CD4-positive, alpha-beta memory T cell (primary cell): Measurements from ENCODE around the gene SLC16A7. TPM values are rescaled to one million over a fixed set of nuclear protein-coding genes. Genes with fewer than 3 reads are reported as not detected.
"Not testable (repeated sequence)": the region's sequence is repeated elsewhere in the genome, so short reads cannot be mapped to it uniquely, and the experiment has no call there.

Experiments
- CTCF ChIA-PET: fragments of 350-600 bp; sonication (Branson Sonifier 250); formaldehyde crosslinking; loops from one replicate; lab custom pipeline; 2021; ENCODE audit warnings: inconsistent platforms; ENCODE audit not compliant: partially characterized antibody; lab: Charles Lee
- POLR2A ChIA-PET: fragments of 350-600 bp; sonication (Branson Sonifier 250); formaldehyde crosslinking; loops from one replicate; lab custom pipeline; 2021; ENCODE audit not compliant: partially characterized antibody; lab: Charles Lee
- DNase-seq, 5 donors: peaks; one replicate each; pipeline versions ENCODE4 v3.0.0 to v3.0.0-alpha.2; 2020 to 2022; ENCODE audit warnings: mixed read lengths in 1 of 5
- H3K27ac ChIP-seq: one replicate; pipeline ENCODE4 v1.7.0; 2013; ENCODE audit warnings: low read depth, low read length
- H3K27me3 ChIP-seq: 2 replicates; pipeline ENCODE4 v1.7.0; 2013; ENCODE audit warnings: mild to moderate bottlenecking, low read length, moderate library complexity; ENCODE audit not compliant: insufficient read depth
- H3K36me3 ChIP-seq: 2 replicates; pipeline ENCODE4 v1.7.0; 2013; ENCODE audit warnings: mild to moderate bottlenecking, low read length, moderate library complexity; ENCODE audit not compliant: insufficient read depth
- H3K4me1 ChIP-seq: 2 replicates; pipeline ENCODE4 v1.7.0; 2013; ENCODE audit warnings: mild to moderate bottlenecking, low read length, moderate library complexity; ENCODE audit not compliant: insufficient read depth
- H3K4me3 ChIP-seq, 2 donors: one replicate each; pipeline ENCODE4 v1.7.0; 2013; ENCODE audit warnings: low read length in 2 of 2, mild to moderate bottlenecking in 1 of 2
- H3K9me3 ChIP-seq, 2 donors: one replicate each; pipeline ENCODE4 v1.7.0; 2013; ENCODE audit warnings: low read length in 2 of 2, control low read depth in 1 of 2; ENCODE audit not compliant: control insufficient read depth in 1 of 2
- H3K27ac Mint-ChIP-seq, 7 donors: one replicate each; pipeline ENCODE4 v1.8.0; 2020 to 2021; ENCODE audit warnings: mixed read lengths in 7 of 7, mild to moderate bottlenecking in 6 of 7, inconsistent platforms in 3 of 7, moderate library complexity in 3 of 7
- H3K27me3 Mint-ChIP-seq, 2 donors: one replicate each; pipeline ENCODE4 v1.8.0; 2020 to 2021; ENCODE audit warnings: mixed read lengths in 2 of 2
- H3K36me3 Mint-ChIP-seq, 2 donors: one replicate each; pipeline ENCODE4 v1.8.0; 2020 to 2021; ENCODE audit warnings: mixed read lengths in 2 of 2, inconsistent platforms in 1 of 2, mild to moderate bottlenecking in 1 of 2
- H3K4me1 Mint-ChIP-seq, 4 donors: one replicate each; pipeline ENCODE4 v1.8.0; 2020 to 2021; ENCODE audit warnings: mixed read lengths in 4 of 4, mild to moderate bottlenecking in 1 of 4
- H3K4me3 Mint-ChIP-seq, 8 donors: one replicate each; pipeline ENCODE4 v1.8.0; 2020 to 2021; ENCODE audit warnings: mixed read lengths in 8 of 8, mild to moderate bottlenecking in 7 of 8, moderate library complexity in 6 of 8, inconsistent platforms in 3 of 8
- H3K9me3 Mint-ChIP-seq, 8 donors: one replicate each; pipeline ENCODE4 v1.8.0; 2020 to 2021; ENCODE audit warnings: mixed read lengths in 8 of 8, mild to moderate bottlenecking in 5 of 8, inconsistent platforms in 3 of 8, moderate library complexity in 1 of 8
- intact Hi-C: fragments of 100-400 bp; cut with micrococcal nuclease; formaldehyde crosslinking; loops from one replicate; pipeline ENCODE4 v1.15.1; 2023
- polyA plus RNA-seq, 2 donors: library from polyadenylated mRNA; unstranded; fragments of 300-500 nt; fragmentation: Illumina TruSeq; gene quantifications; one replicate each; pipeline ENCODE4 v1.2.3, GENCODE V29; 2021
- total RNA-seq, 2 experiments: library from RNA; stranded (reverse); gene quantifications; one replicate each; pipeline ENCODE4 v1.2.3, GENCODE V29; 2021

The SLC16A7 gene
- total and polyA plus RNA-seq, 4 experiments from 2014 or later: 20.3 to 52.9 (median 37.7) TPM

GRCh38 chr12:59595565-59595882 is 305 bp upstream of the SLC16A7 start:
- ChIA-PET CTCF (interaction anchor here (0.7 to 1.8 kb wide), 5 partner anchors 11 to 212 kb away, joined by 3 to 5 read pairs (median 4); no protein-coding TSS in a partner anchor), POLR2A (interaction anchor here (0.9 to 2.8 kb wide), 7 partner anchors 9 to 150 kb away, joined by 3 to 20 read pairs (median 5); no protein-coding TSS in a partner anchor)
- DNase-seq: no peak

GRCh38 chr12:59597385-59597781 is 1.6 kb downstream of the SLC16A7 start:
- ChIA-PET CTCF (interaction anchor here (0.6 to 1.3 kb wide), 3 partner anchors 12 to 212 kb away, joined by 3 to 4 read pairs (median 3); no protein-coding TSS in a partner anchor), POLR2A (interaction anchor here (1.0 to 2.8 kb wide), 2 partner anchors 13 to 19 kb away, joined by 4 to 20 read pairs; no protein-coding TSS in a partner anchor)

More at GRCh38 chr12:59595565-59595882, 305 bp upstream of the SLC16A7 start:
- peaks cover 32 to 57% (median 46%) of the 10 kb centered on the region in 4 donors for H3K4me1 Mint-ChIP-seq
- H3K9me3 Mint-ChIP-seq: no peaks in the 10 kb centered on the region
- H3K27me3 Mint-ChIP-seq: no peaks in the 10 kb centered on the region
- no peaks in the 10 kb centered on the region for H3K9me3 ChIP-seq
- peak overlapping the region; percentile 90 to 99 (median 97) for H3K27ac Mint-ChIP-seq
- peaks cover 0 to 21% of the 10 kb centered on the region in 2 donors for H3K36me3 Mint-ChIP-seq
- intact Hi-C loops: loop anchor here (1.0 to 10.0 kb wide), 4 partner anchors 17 to 1651 kb away; partner anchors contain the start of gene ATP23
- H3K36me3 ChIP-seq: no peaks in the 10 kb centered on the region
- peaks cover 44% of the 10 kb centered on the region for H3K4me1 ChIP-seq
- peak overlapping the region; percentile 90 to 97 (median 96) for H3K4me3 Mint-ChIP-seq
- peak overlapping the region; percentile 83 to 90 for H3K4me3 ChIP-seq
- no peaks in the 10 kb centered on the region for H3K27me3 ChIP-seq
- H3K27ac ChIP-seq: peak overlapping the region; percentile 75

GRCh38 chr12:59600171-59600570 is 4.3 kb downstream of the SLC16A7 start:
- Mint-ChIP-seq H3K27me3 (no peaks in the 10 kb centered on the region), H3K4me1 (peaks cover 47 to 77% (median 65%) of the 10 kb centered on the region in 4 donors), H3K4me3 (no peak overlapping the region), H3K27ac (peak overlapping the region in 1 of 7 donors; percentile 43), H3K36me3 (peaks cover 11 to 38% of the 10 kb centered on the region in 2 donors), H3K9me3 (no peaks in the 10 kb centered on the region)
- Histone ChIP-seq H3K9me3 (no peaks in the 10 kb centered on the region), H3K4me1 (peaks cover 38% of the 10 kb centered on the region), H3K4me3 (no peak overlapping the region), H3K36me3 (no peaks in the 10 kb centered on the region), H3K27me3 (no peaks in the 10 kb centered on the region), H3K27ac (no peak overlapping the region)
- ChIA-PET CTCF (no interaction called here), POLR2A (no interaction called here)
- DNase-seq: no peak
- intact Hi-C loops: no loop called here

More at GRCh38 chr12:59597385-59597781, 1.6 kb downstream of the SLC16A7 start:
- H3K27me3 Mint-ChIP-seq: no peaks in the 10 kb centered on the region
- peak overlapping the region; percentile 95 to 99 (median 98) for H3K27ac Mint-ChIP-seq
- peaks cover 47% of the 10 kb centered on the region for H3K4me1 ChIP-seq
- H3K4me1 Mint-ChIP-seq: peaks cover 40 to 69% (median 58%) of the 10 kb centered on the region in 4 donors
- peak; percentile 47 to 87 (median 54) for DNase-seq
- no peaks in the 10 kb centered on the region for H3K9me3 Mint-ChIP-seq
- peak overlapping the region; percentile 90 to 97 (median 96) for H3K4me3 Mint-ChIP-seq
- no peaks in the 10 kb centered on the region for H3K9me3 ChIP-seq
- peaks cover 0 to 27% of the 10 kb centered on the region in 2 donors for H3K36me3 Mint-ChIP-seq
- H3K4me3 ChIP-seq: peak overlapping the region; percentile 49 to 83
- H3K27me3 ChIP-seq: no peaks in the 10 kb centered on the region
- no peaks in the 10 kb centered on the region for H3K36me3 ChIP-seq
- intact Hi-C loops: loop anchor here (5.0 to 10.0 kb wide), 3 partner anchors 150 to 1653 kb away; partner anchors contain the start of gene ATP23
- H3K27ac ChIP-seq: peak overlapping the region; percentile 75

GRCh38 chr12:59603754-59604153 is 7.9 kb downstream of the SLC16A7 start:
- intact Hi-C loops: no loop called here
- no peaks in the 10 kb centered on the region for H3K36me3 ChIP-seq
- H3K4me1 Mint-ChIP-seq: peaks cover 43 to 67% (median 45%) of the 10 kb centered on the region in 4 donors
- no peak overlapping the region for H3K4me3 Mint-ChIP-seq
- peaks cover 17% of the 10 kb centered on the region for H3K4me1 ChIP-seq
- no peaks in the 10 kb centered on the region for H3K9me3 Mint-ChIP-seq
- POLR2A ChIA-PET: no interaction called here
- H3K9me3 ChIP-seq: no peaks in the 10 kb centered on the region
- H3K27ac ChIP-seq: no peak overlapping the region
- DNase-seq: no peak
- peaks cover 32 to 34% of the 10 kb centered on the region in 2 donors for H3K36me3 Mint-ChIP-seq
- no peak overlapping the region for H3K27ac Mint-ChIP-seq
- H3K27me3 ChIP-seq: no peaks in the 10 kb centered on the region
- CTCF ChIA-PET: no interaction called here
- H3K4me3 ChIP-seq: no peak overlapping the region
- no peaks in the 10 kb centered on the region for H3K27me3 Mint-ChIP-seq

- H3K27ac ChIP-seq, H3K4me3 ChIP-seq, H3K4me1 ChIP-seq, H3K4me3 Mint-ChIP-seq, H3K27me3 ChIP-seq, intact Hi-C loops, CTCF ChIA-PET, H3K27me3 Mint-ChIP-seq, POLR2A ChIA-PET, DNase-seq, H3K36me3 ChIP-seq, H3K27ac Mint-ChIP-seq: not testable (repeated sequence)
- peaks cover 0 to 30% (median 19%) of the 10 kb centered on the region in 8 donors for H3K9me3 Mint-ChIP-seq
- H3K36me3 Mint-ChIP-seq: peaks cover 41 to 52% of the 10 kb centered on the region in 2 donors
- H3K9me3 ChIP-seq: peaks cover 0 to 24% of the 10 kb centered on the region in 2 donors
- peaks cover 11 to 16% (median 12%) of the 10 kb centered on the region in 4 donors for H3K4me1 Mint-ChIP-seq
These were observed 17.1 kb downstream of the SLC16A7 start for GRCh38 chr12:59612823-59613434.

- Histone ChIP-seq H3K9me3 (peaks cover 0 to 22% of the 10 kb centered on the region in 2 donors), H3K27ac (no peak overlapping the region), H3K27me3 (no peaks in the 10 kb centered on the region), H3K4me3 (no peak overlapping the region), H3K4me1 (peaks cover 23% of the 10 kb centered on the region), H3K36me3 (peaks cover 4% of the 10 kb centered on the region)
- Mint-ChIP-seq H3K27ac (peak overlapping the region in 4 of 7 donors; percentile 9 to 61 (median 51)), H3K9me3 (peaks cover 0 to 29% (median 17%) of the 10 kb centered on the region in 8 donors), H3K36me3 (peaks cover 24 to 35% of the 10 kb centered on the region in 2 donors), H3K27me3 (no peaks in the 10 kb centered on the region), H3K4me3 (no peak overlapping the region), H3K4me1 (peaks cover 27 to 34% (median 30%) of the 10 kb centered on the region in 4 donors)
- intact Hi-C loops: no loop called here
- ChIA-PET POLR2A (no interaction called here), CTCF (no interaction called here)
- no peak for DNase-seq
These were observed 19.8 kb downstream of the SLC16A7 start for GRCh38 chr12:59615392-59616165.
